Keratinocyte (primary cell): ENCODE results near the gene CA4. TPM values are rescaled to one million over a fixed set of nuclear protein-coding genes. Genes with fewer than 3 reads are reported as not detected.

Experiments used
- DNase-seq: peaks from one replicate; pipeline ENCODE4 v3.0.0-alpha.2; 2011; ENCODE audit warnings: low read depth, missing footprints, low spot score
- FAIRE-seq: peaks from 2 replicates; lab custom pipeline; 2011; peaks lifted over from hg19 to GRCh38; lab: Jason Lieb, UNC
- H2AFZ ChIP-seq: 2 replicates; pipeline ENCODE4 v1.6.0; 2012; ENCODE audit warnings: low read length, control low read depth, inconsistent platforms; ENCODE audit not compliant: control insufficient read depth
- H3K27ac ChIP-seq: 2 replicates; pipeline ENCODE4 v1.5.1; 2011; ENCODE audit warnings: low read length; ENCODE audit not compliant: control insufficient read depth, insufficient read depth
- H3K27me3 ChIP-seq: 3 replicates; pipeline ENCODE4 v1.6.0; 2011; ENCODE audit warnings: low read length; ENCODE audit not compliant: control insufficient read depth, insufficient read depth; ENCODE audit errors: extremely low read depth
- H3K36me3 ChIP-seq, 2 experiments: 2 replicates in 1 of 2; 3 replicates in 1 of 2; pipeline ENCODE4 v1.5.1; 2011; ENCODE audit warnings: low read length in 2 of 2, mild to moderate bottlenecking in 1 of 2; ENCODE audit not compliant: control insufficient read depth in 2 of 2, insufficient read depth in 2 of 2; ENCODE audit errors: extremely low read depth in 1 of 2
- H3K4me1 ChIP-seq: 3 replicates; pipeline ENCODE4 v1.5.1; 2011; ENCODE audit warnings: low read length; ENCODE audit not compliant: control insufficient read depth, insufficient read depth; ENCODE audit errors: extremely low read depth
- H3K4me2 ChIP-seq: 3 replicates; pipeline ENCODE4 v1.6.0; 2011; ENCODE audit warnings: low read depth, low read length; ENCODE audit not compliant: control insufficient read depth, insufficient read depth; ENCODE audit errors: extremely low read depth
- H3K4me3 ChIP-seq, 3 experiments: fragments of 200-600 bp in 1 of 3; sonication (generic) in 1 of 3; 2 replicates in 2 of 3; 3 replicates in 1 of 3; pipeline ENCODE4 v1.5.1; 2011 to 2016; ENCODE audit warnings: low read length in 3 of 3, mild to moderate bottlenecking in 3 of 3, control low read depth in 2 of 3, inconsistent platforms in 1 of 3, low read depth in 1 of 3, mixed read lengths in 1 of 3, mixed run types in 1 of 3, moderate library complexity in 1 of 3; ENCODE audit not compliant: control insufficient read depth in 2 of 3, insufficient read depth in 2 of 3; ENCODE audit errors: extremely low read depth in 1 of 3
- H3K79me2 ChIP-seq: 2 replicates; pipeline ENCODE4 v1.6.0; 2012; ENCODE audit warnings: low read length; ENCODE audit not compliant: control insufficient read depth, insufficient read depth
- H3K9ac ChIP-seq: 3 replicates; pipeline ENCODE4 v1.6.0; 2011; ENCODE audit warnings: low read length; ENCODE audit not compliant: control insufficient read depth, insufficient read depth; ENCODE audit errors: extremely low read depth
- H3K9me1 ChIP-seq: 3 replicates; pipeline ENCODE4 v1.6.0; 2011; ENCODE audit warnings: low read length; ENCODE audit not compliant: control insufficient read depth, insufficient read depth; ENCODE audit errors: extremely low read depth
- H3K9me3 ChIP-seq: 2 replicates; pipeline ENCODE4 v1.5.1; 2012; ENCODE audit warnings: low read depth, low read length; ENCODE audit not compliant: control insufficient read depth
- H4K20me1 ChIP-seq: 3 replicates; pipeline ENCODE4 v1.6.0; 2011; ENCODE audit warnings: low read length; ENCODE audit not compliant: control insufficient read depth, insufficient read depth; ENCODE audit errors: extremely low read depth
- CTCF ChIP-seq, 3 experiments: IDR thresholded peaks in 1 of 3; conservative IDR thresholded peaks in 1 of 3; optimal IDR thresholded peaks in 1 of 3; 2 replicates in 2 of 3; 3 replicates in 1 of 3; pipeline versions ENCODE3 to v1.5.1; 2011; ENCODE audit warnings: low read length in 3 of 3, mild to moderate bottlenecking in 3 of 3, moderate library complexity in 2 of 3, control low read depth in 1 of 3, inconsistent platforms in 1 of 3; ENCODE audit not compliant: insufficient read depth in 2 of 3; ENCODE audit errors: extremely low read depth in 1 of 3
- EZH2 ChIP-seq: IDR thresholded peaks from one replicate; pipeline ENCODE4 v1.6.1; 2012; ENCODE audit warnings: inconsistent platforms, mild to moderate bottlenecking, low read length, moderate library complexity
- dilution Hi-C: fragments of 300-500 bp; cut with MboI; formaldehyde crosslinking; loops from one replicate; pipeline ENCODE4 v1.7.0; 2020; ENCODE audit warnings: low sequenced_read_pairs; ENCODE audit not compliant: extremely low pct_ligation_motif_present
- polyA plus RNA-seq, 5 experiments: library from polyadenylated mRNA; depleted of rRNA in 3 of 5; stranded (reverse) in 3 of 5; stranded (forward) in 1 of 5; unstranded in 1 of 5; fragments of >200 nt; gene quantifications; 1 replicate in 1 of 5; 2 replicates in 3 of 5; 3 replicates in 1 of 5; pipeline versions ENCODE4 v1.2.1 to v1.2.3, GENCODE V29; 2011 to 2012; ENCODE audit warnings: missing spikeins in 2 of 5, low read depth in 1 of 5, low replicate concordance in 1 of 5

The CA4 gene
- polyA plus RNA-seq, 1 donor (not counting 4 experiments of a cell fraction or from before 2014, with no cell fraction given): not detected

GRCh38 chr17:60146206-60146605 lies 3.6 kb upstream of the CA4 start:
- no peaks in the 10 kb centered on the region for H3K36me3 ChIP-seq
- no peak overlapping the region for H3K4me2 ChIP-seq
- no peak overlapping the region for H3K4me3 ChIP-seq
- peaks cover 78% of the 10 kb centered on the region for H3K27me3 ChIP-seq
- dilution Hi-C loops: no loop called here
- no peaks in the 10 kb centered on the region for H3K9me3 ChIP-seq
- H3K4me1 ChIP-seq: peaks cover 15% of the 10 kb centered on the region
- no peak for FAIRE-seq
- H2AFZ ChIP-seq: no peak overlapping the region
- no peak for TF ChIP-seq CTCF (optimal IDR thresholded peaks at IDR 0.05 in 1 of 3, IDR thresholded peaks at IDR 0.05 in 1 of 3, conservative IDR thresholded peaks at IDR 0.05 in 1 of 3; ENCODE audit: extremely low read depth in 1 of 3, insufficient read depth in 2 of 3, low read length in 3 of 3)
- TF ChIP-seq EZH2: no peak
- H3K27ac ChIP-seq: no peak overlapping the region
- H3K79me2 ChIP-seq: no peaks in the 10 kb centered on the region
- peaks cover 2% of the 10 kb centered on the region for H3K9me1 ChIP-seq
- H3K9ac ChIP-seq: no peak overlapping the region
- no peaks in the 10 kb centered on the region for H4K20me1 ChIP-seq
- DNase-seq: no peak

- FAIRE-seq (no peak), DNase-seq (no peak)
- H3K9ac ChIP-seq: no peak overlapping the region
- dilution Hi-C loops: no loop called here
- H3K9me3 ChIP-seq: no peaks in the 10 kb centered on the region
- no peaks in the 10 kb centered on the region for H3K36me3 ChIP-seq
- H3K27me3 ChIP-seq: peaks cover 87% of the 10 kb centered on the region
- H4K20me1 ChIP-seq: no peaks in the 10 kb centered on the region
- no peak overlapping the region for H3K4me3 ChIP-seq
- peaks cover 7% of the 10 kb centered on the region for H3K4me1 ChIP-seq
- no peaks in the 10 kb centered on the region for H3K79me2 ChIP-seq
- H2AFZ ChIP-seq: no peak overlapping the region
- H3K4me2 ChIP-seq: no peak overlapping the region
- TF ChIP-seq CTCF (optimal IDR thresholded peaks at IDR 0.05 in 1 of 3, IDR thresholded peaks at IDR 0.05 in 1 of 3, conservative IDR thresholded peaks at IDR 0.05 in 1 of 3; ENCODE audit: extremely low read depth in 1 of 3, insufficient read depth in 2 of 3, low read length in 3 of 3) (no peak), EZH2 (no peak)
- H3K27ac ChIP-seq: no peak overlapping the region
- H3K9me1 ChIP-seq: peaks cover 2% of the 10 kb centered on the region
Observed at GRCh38 chr17:60147553-60148223, 2.1 kb upstream of the CA4 start.
